Neural progenitor cell (in vitro differentiated cells): ENCODE data around the gene IGDCC3. TPM values are rescaled to one million over a fixed set of nuclear protein-coding genes. Genes with fewer than 3 reads are reported as not detected.
A peak's percentile ranks its signal among the peaks of the same experiment; 100 is the strongest.
"Not testable (repeated sequence)": the region's sequence is repeated elsewhere in the genome, so short reads cannot be mapped to it uniquely, and the experiment has no call there.

Experiments used
- DNase-seq: peaks from one replicate; pipeline ENCODE4 v3.0.0-alpha.2; 2016; ENCODE audit warnings: low spot score
- H2AFZ ChIP-seq: fragments of 200-600 bp; sonication (generic); replicated peaks from 2 replicates; pipeline ENCODE4 v1.6.1; 2016; ENCODE audit warnings: antibody characterized with exemption
- H3F3A ChIP-seq: fragments of 200-600 bp; sonication (generic); 2 replicates; pipeline ENCODE4 v1.6.1; 2016; ENCODE audit warnings: antibody characterized with exemption, low read depth
- H3K27ac ChIP-seq: fragments of 200-600 bp; sonication (generic); 2 replicates; pipeline ENCODE4 v1.5.1; 2016; ENCODE audit warnings: mild to moderate bottlenecking
- H3K27me3 ChIP-seq: fragments of 200-600 bp; sonication (generic); 2 replicates; pipeline ENCODE4 v1.6.1; 2016; ENCODE audit warnings: mild to moderate bottlenecking, moderate library complexity
- H3K36me3 ChIP-seq: fragments of 200-600 bp; sonication (generic); 2 replicates; pipeline ENCODE4 v1.5.1; 2016
- H3K4me1 ChIP-seq: fragments of 200-600 bp; sonication (generic); 2 replicates; pipeline ENCODE4 v1.6.1; 2016; ENCODE audit warnings: mixed run types
- H3K4me2 ChIP-seq: fragments of 200-600 bp; sonication (generic); 2 replicates; pipeline ENCODE4 v1.6.1; 2016
- H3K4me3 ChIP-seq: fragments of 200-600 bp; sonication (generic); 2 replicates; pipeline ENCODE4 v1.5.1; 2016
- H3K79me2 ChIP-seq: fragments of 200-600 bp; sonication (generic); 2 replicates; pipeline ENCODE4 v1.6.1; 2016; ENCODE audit warnings: low read depth
- H3K9ac ChIP-seq: fragments of 200-600 bp; sonication (generic); 2 replicates; pipeline ENCODE4 v1.6.1; 2016
- H3K9me3 ChIP-seq: fragments of 200-600 bp; sonication (generic); 2 replicates; pipeline ENCODE4 v1.5.1; 2016; ENCODE audit warnings: low read depth
- H4K20me1 ChIP-seq: fragments of 200-600 bp; sonication (generic); 2 replicates; pipeline ENCODE4 v1.6.1; 2016; ENCODE audit warnings: low read depth
- H3K27ac Mint-ChIP-seq: 3 replicates; pipeline ENCODE4 v1.8.0; 2021; ENCODE audit warnings: mixed read lengths
- H3K27me3 Mint-ChIP-seq: 2 replicates; pipeline ENCODE4 v1.8.0; 2022; ENCODE audit warnings: low read depth, mild to moderate bottlenecking, inconsistent platforms, moderate library complexity, mixed read lengths; ENCODE audit not compliant: insufficient read depth
- H3K36me3 Mint-ChIP-seq: 3 replicates; pipeline ENCODE4 v1.8.0; 2021; ENCODE audit warnings: mixed read lengths
- H3K4me1 Mint-ChIP-seq: 3 replicates; pipeline ENCODE4 v1.8.0; 2021; ENCODE audit warnings: mixed read lengths
- H3K4me3 Mint-ChIP-seq: 3 replicates; pipeline ENCODE4 v1.8.0; 2021; ENCODE audit warnings: mild to moderate bottlenecking, moderate library complexity, mixed read lengths
- H3K9me3 Mint-ChIP-seq: 3 replicates; pipeline ENCODE4 v1.8.0; 2020; ENCODE audit warnings: mixed read lengths
- CTCF ChIP-seq: fragments of 200-600 bp; sonication (generic); IDR thresholded peaks from 2 replicates; pipeline ENCODE4 v1.5.1; 2017; ENCODE audit warnings: antibody characterized with exemption, mild to moderate bottlenecking
- EZH2 ChIP-seq: fragments of 200-600 bp; sonication (generic); IDR thresholded peaks from 2 replicates; pipeline ENCODE4 v1.6.1; 2017; ENCODE audit warnings: antibody characterized with exemption, mild to moderate bottlenecking, moderate library complexity
- EZH2phosphoT487 ChIP-seq: fragments of 200-600 bp; sonication (generic); IDR thresholded peaks from 2 replicates; pipeline ENCODE4 v1.6.1; 2017; ENCODE audit warnings: antibody characterized with exemption
- total RNA-seq: library from RNA; depleted of rRNA; stranded (reverse); fragments of >200 nt; gene quantifications from 2 replicates; pipeline ENCODE4 v1.2.3, GENCODE V29; 2015; ENCODE audit warnings: low replicate concordance

The IGDCC3 gene
- total RNA-seq, 1 donor from 2014 or later, result 15.8 TPM

DNA sequence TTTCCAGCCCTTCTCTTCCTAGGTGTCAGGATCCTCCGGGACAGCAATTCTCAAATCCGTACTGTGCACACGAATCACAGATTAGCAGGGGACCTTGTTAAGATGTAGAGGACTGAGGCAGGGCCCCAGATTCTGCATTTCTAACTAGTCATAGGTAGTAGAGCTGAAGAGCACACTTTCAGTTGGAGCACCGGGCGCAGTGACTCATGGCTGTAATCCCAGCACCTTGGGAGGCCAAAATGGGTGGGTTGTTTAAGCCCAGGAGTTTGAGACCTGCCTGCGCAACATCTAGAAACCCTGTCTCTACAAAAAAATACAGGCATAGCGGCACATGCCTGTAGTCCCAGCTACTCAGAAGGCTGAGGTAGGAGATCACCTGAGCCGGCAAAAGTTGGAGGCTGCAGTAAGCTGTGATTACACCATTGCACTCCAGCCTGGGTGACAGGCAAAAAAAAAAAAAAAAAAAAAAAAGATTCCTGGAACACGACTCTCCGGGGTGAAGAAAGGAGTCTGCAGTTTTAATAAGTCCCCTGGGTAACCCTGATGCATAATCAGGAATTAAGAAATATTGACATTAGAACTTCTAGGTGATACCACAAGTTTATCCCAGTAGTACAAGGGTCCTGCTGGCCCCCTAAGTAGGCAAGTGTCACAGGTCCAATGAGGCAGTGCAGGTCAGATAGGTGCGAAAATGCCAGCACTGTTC lies 21.4 kb upstream of the IGDCC3 start:
- no peaks in the 10 kb centered on the region for H3K79me2 ChIP-seq
- no peak overlapping the region for H3K4me3 ChIP-seq
- Mint-ChIP-seq H3K27ac (no peak overlapping the region), H3K4me1 (peaks cover 32% of the 10 kb centered on the region), H3K36me3 (peaks cover 7% of the 10 kb centered on the region), H3K4me3 (no peak overlapping the region), H3K9me3 (no peaks in the 10 kb centered on the region), H3K27me3 (peaks cover 4% of the 10 kb centered on the region)
- no peaks in the 10 kb centered on the region for H3K9me3 ChIP-seq
- peaks cover 19% of the 10 kb centered on the region for H3K4me1 ChIP-seq
- no peak for DNase-seq
- peaks cover 21% of the 10 kb centered on the region for H3F3A ChIP-seq
- H2AFZ ChIP-seq, result no peak overlapping the region
- no peaks in the 10 kb centered on the region for H3K36me3 ChIP-seq
- peaks cover 32% of the 10 kb centered on the region for H3K27me3 ChIP-seq
- no peak overlapping the region for H3K4me2 ChIP-seq
- peaks cover 5% of the 10 kb centered on the region for H4K20me1 ChIP-seq
- H3K9ac ChIP-seq, result no peak overlapping the region
- TF ChIP-seq CTCF (no peak), EZH2phosphoT487 (no peak), EZH2 (no peak)
- H3K27ac ChIP-seq, result no peak overlapping the region

GRCh38 chr15:65398486-65398885 lies 20.7 kb upstream of the IGDCC3 start:
- not testable (repeated sequence) for H3K27ac ChIP-seq, DNase-seq, H3K4me3 Mint-ChIP-seq, H3K9me3 Mint-ChIP-seq, H3K9me3 ChIP-seq, H3K79me2 ChIP-seq, H3K4me3 ChIP-seq, H3K27ac Mint-ChIP-seq, H3K36me3 Mint-ChIP-seq, H3K9ac ChIP-seq, H3K27me3 Mint-ChIP-seq, H3K36me3 ChIP-seq, H2AFZ ChIP-seq, H3K4me2 ChIP-seq, H4K20me1 ChIP-seq
- H3K4me1 Mint-ChIP-seq, result peaks cover 27% of the 10 kb centered on the region
- peaks cover 32% of the 10 kb centered on the region for H3K27me3 ChIP-seq
- peaks cover 14% of the 10 kb centered on the region for H3K4me1 ChIP-seq
- peaks cover 20% of the 10 kb centered on the region for H3F3A ChIP-seq

DNA sequence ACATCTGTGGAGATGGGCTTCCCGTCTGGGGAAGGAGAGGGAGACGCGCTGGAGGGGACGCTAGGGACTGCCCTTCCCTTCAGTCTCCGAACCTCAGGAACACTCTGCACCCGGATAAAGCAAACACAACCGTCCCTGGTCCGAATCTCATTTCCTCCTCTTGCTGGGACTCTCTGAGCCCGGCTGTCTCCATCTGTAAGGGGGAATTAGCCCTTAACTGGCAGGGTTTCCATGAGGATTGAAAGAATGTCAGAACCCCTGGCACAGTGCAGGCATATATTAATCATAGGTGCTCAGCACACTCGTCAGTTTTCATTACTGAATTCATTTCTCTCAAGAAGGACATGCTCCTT lies 19.1 kb upstream of the IGDCC3 start:
- H3K9me3 Mint-ChIP-seq, result no peaks in the 10 kb centered on the region
- H3K9me3 ChIP-seq, result no peaks in the 10 kb centered on the region
- peaks cover 26% of the 10 kb centered on the region for H3K4me1 Mint-ChIP-seq
- H3K27ac Mint-ChIP-seq, result no peak overlapping the region
- no peak overlapping the region for H3K9ac ChIP-seq
- no peaks in the 10 kb centered on the region for H3K79me2 ChIP-seq
- peaks cover 7% of the 10 kb centered on the region for H3K27me3 Mint-ChIP-seq
- no peak for TF ChIP-seq CTCF
- TF ChIP-seq EZH2phosphoT487, result peak; percentile 20
- TF ChIP-seq EZH2, result no peak
- H3K36me3 Mint-ChIP-seq, result peaks cover 7% of the 10 kb centered on the region
- no peak for DNase-seq
- peaks cover 12% of the 10 kb centered on the region for H3K4me1 ChIP-seq
- H3K4me2 ChIP-seq, result peak overlapping the region; percentile 71
- H2AFZ ChIP-seq, result no peak overlapping the region
- H4K20me1 ChIP-seq, result peaks cover 5% of the 10 kb centered on the region
- H3K36me3 ChIP-seq, result no peaks in the 10 kb centered on the region
- peaks cover 32% of the 10 kb centered on the region for H3K27me3 ChIP-seq
- peaks cover 15% of the 10 kb centered on the region for H3F3A ChIP-seq
- no peak overlapping the region for H3K27ac ChIP-seq
- H3K4me3 ChIP-seq, result peak overlapping the region; percentile 31
- no peak overlapping the region for H3K4me3 Mint-ChIP-seq

GRCh38 chr15:65396283-65396964 lies 18.6 kb upstream of the IGDCC3 start:
- no peak overlapping the region for H2AFZ ChIP-seq
- H3K4me1 Mint-ChIP-seq, result peaks cover 23% of the 10 kb centered on the region

More at GRCh38 chr15:65396283-65396964, 18.6 kb upstream of the IGDCC3 start:
- Histone ChIP-seq H3K27me3 (peaks cover 32% of the 10 kb centered on the region), H3K27ac (no peak overlapping the region), H3K9me3 (no peaks in the 10 kb centered on the region), H4K20me1 (peaks cover 5% of the 10 kb centered on the region), H3K4me1 (peaks cover 6% of the 10 kb centered on the region), H3K4me3 (peak overlapping the region; percentile 31), H3F3A (peaks cover 10% of the 10 kb centered on the region), H3K79me2 (no peaks in the 10 kb centered on the region), H3K36me3 (no peaks in the 10 kb centered on the region), H3K9ac (no peak overlapping the region), H3K4me2 (peak overlapping the region; percentile 71)
- Mint-ChIP-seq H3K4me3 (peak overlapping the region; percentile 41), H3K27me3 (peaks cover 7% of the 10 kb centered on the region), H3K27ac (no peak overlapping the region), H3K36me3 (peaks cover 7% of the 10 kb centered on the region), H3K9me3 (no peaks in the 10 kb centered on the region)
- peak; percentile 65 for TF ChIP-seq EZH2
- TF ChIP-seq CTCF, result no peak
- peak; percentile 36 for DNase-seq
